GM12892 (cell line): Measurements from ENCODE around the gene ARMC2.

Source experiments
- DNase-seq: peaks from one replicate; pipeline ENCODE4 v3.0.0; 2011; ENCODE audit not compliant: insufficient read length
- FAIRE-seq: peaks from 2 replicates; lab custom pipeline; 2011; peaks lifted over from hg19 to GRCh38; lab: Jason Lieb, UNC
- POLR2A ChIP-seq: IDR thresholded peaks from 2 replicates; pipeline ENCODE4 v1.6.1; 2011; ENCODE audit warnings: low read depth, low read length, control low read depth
- POLR2AphosphoS5 ChIP-seq: IDR thresholded peaks from 2 replicates; pipeline ENCODE4 v1.6.1; 2011; ENCODE audit warnings: low read depth, low read length, control low read depth
- TAF1 ChIP-seq: IDR thresholded peaks from 2 replicates; pipeline ENCODE4 v1.6.1; 2011; ENCODE audit warnings: low read depth, mild to moderate bottlenecking, control low read depth, low read length, borderline replicate concordance

The ARMC2 gene

DNA sequence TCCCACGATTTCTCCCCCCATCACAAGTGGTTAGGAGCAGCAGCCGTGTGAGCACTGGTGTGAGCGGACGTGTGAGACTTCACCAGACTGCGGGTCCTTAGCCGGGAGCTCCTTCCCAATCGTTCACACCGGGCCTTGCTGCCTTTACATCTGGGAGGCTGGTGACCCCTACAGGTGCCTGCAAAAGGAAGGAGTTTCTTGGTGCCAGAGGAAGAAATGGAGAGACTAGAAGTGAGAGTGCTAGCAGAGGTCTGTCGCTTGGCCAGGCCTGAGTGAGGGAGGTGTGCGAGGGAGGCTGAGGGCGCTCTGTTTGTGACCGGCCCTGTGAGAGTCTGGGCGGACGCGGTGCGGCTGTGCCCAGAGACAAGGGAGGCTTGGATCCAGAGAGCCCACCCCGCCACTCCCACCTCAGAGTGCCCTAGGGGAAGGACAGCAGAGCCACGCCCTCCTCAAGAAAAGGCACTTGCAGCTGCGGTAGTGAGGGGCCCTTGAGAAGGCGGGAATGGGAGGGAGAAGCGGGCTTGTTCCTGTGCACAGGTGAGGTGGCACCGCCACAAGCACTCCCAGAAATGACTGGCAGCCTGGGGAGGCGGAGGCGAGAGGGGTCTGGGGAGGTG is 10.0 kb upstream of the ARMC2 start:
- DNase-seq (no peak), FAIRE-seq (no peak)
- TF ChIP-seq TAF1 (no peak), POLR2AphosphoS5 (no peak), POLR2A (no peak)

- DNase-seq (no peak), FAIRE-seq (no peak)
- TF ChIP-seq POLR2A (no peak), TAF1 (no peak)
Measured at GRCh38 chr6:108839083-108839642, 9.1 kb upstream of the ARMC2 start.

DNA sequence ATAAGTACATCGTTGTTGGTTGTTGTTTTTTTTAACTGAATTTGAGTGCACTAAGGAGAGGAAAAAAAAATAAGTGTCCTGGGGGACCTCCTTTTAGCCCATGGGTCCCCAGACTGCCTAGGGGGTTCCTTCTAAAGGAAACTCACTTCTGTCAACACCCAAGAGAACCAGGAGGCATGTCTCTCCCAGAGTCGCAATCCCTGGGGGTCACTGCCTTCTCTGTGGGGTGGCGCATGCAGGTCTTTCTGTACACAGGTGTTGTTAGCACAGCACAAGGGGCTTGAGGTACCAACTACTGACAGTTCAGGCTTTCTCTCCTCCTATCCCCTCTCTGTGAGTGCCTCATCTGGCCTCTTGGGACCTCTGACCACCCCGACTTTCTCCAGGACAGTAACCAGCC is 7.3 kb upstream of the ARMC2 start:
- TF ChIP-seq POLR2A (no peak), TAF1 (no peak), POLR2AphosphoS5 (no peak)
- DNase-seq (no peak), FAIRE-seq (no peak)

GRCh38 chr6:108841377-108841855 is 6.8 kb upstream of the ARMC2 start:
- no peak for DNase-seq
- FAIRE-seq, result no peak
- TF ChIP-seq POLR2A, result no peak
- no peak for TF ChIP-seq POLR2AphosphoS5
- no peak for TF ChIP-seq TAF1

- FAIRE-seq (no peak), DNase-seq (no peak)
Measured at GRCh38 chr6:108844135-108844534, 4.1 kb upstream of the ARMC2 start.

GRCh38 chr6:108845145-108845544 is 3.1 kb upstream of the ARMC2 start:
- FAIRE-seq (no peak), DNase-seq (no peak)
- no peak for TF ChIP-seq POLR2A
- no peak for TF ChIP-seq TAF1
- no peak for TF ChIP-seq POLR2AphosphoS5

More at GRCh38 chr6:108844135-108844534, 4.1 kb upstream of the ARMC2 start:
- TF ChIP-seq POLR2AphosphoS5, result no peak
- TF ChIP-seq TAF1, result no peak
- TF ChIP-seq POLR2A, result no peak

DNA sequence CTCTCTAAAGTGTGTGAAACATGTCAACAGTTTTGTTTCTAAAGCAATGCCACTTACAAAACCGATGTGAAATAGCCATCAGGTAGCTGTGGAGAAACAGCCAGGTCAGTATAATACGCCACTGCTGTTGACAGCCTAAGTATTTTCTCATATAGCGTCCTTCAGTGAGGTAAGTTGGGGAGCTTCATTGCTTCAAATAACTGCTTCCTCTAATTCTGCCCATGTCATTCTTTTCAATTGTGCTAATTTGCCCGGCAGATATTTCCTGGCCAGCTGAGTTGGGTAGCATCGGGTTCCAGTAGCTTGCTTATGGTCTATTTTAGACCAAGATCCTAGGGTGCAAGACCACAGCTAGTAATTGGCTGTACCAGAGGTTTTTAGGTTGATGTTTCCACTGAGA is 2.1 kb upstream of the ARMC2 start:
- FAIRE-seq, result no peak
- no peak for DNase-seq
- TF ChIP-seq POLR2AphosphoS5 (no peak), TAF1 (no peak), POLR2A (no peak)

DNA sequence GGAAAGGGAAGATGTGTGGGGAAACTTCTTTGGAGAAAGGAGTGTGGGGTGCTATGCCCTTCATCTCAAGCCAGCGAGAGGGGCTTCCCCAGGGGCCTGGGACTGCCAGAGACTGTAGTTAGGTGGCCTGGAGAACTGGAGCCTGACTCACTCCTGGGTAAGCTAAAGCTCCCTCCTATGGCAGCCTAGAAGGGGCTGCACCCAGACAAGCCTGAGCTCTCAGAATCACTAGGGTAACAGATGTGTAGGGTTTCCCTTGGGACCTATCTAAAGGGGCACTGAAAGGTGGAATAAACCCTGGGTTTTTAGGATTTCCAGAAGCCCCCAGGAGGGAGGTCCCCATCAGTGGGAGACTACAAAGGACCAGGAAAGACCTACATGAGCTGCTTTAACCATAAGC is 1.6 kb upstream of the ARMC2 start:
- DNase-seq (no peak), FAIRE-seq (no peak)
- no peak for TF ChIP-seq POLR2AphosphoS5
- no peak for TF ChIP-seq TAF1
- TF ChIP-seq POLR2A, result no peak

DNA sequence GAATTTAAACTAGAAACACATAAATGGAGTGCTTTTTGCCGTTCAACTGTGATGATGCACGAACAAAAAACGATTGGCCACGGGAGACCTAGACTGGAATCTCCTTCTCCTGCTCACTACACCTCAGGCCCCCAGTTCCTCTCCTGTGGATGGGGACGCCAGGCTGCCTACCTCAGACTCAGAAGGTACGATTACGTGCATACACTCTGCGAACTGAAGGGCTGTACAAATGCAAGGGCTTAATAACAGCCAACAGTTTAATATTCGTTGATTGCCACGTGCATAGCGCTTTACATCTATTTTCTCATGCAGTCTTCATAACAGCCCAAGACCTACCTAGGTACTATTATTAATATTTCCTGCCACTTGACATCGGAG is 495 bp upstream of the ARMC2 start:
- no peak for FAIRE-seq
- TF ChIP-seq POLR2AphosphoS5, result no peak
- DNase-seq, result no peak

GRCh38 chr6:108850669-108851465 is 2.6 kb downstream of the ARMC2 start:
- TF ChIP-seq POLR2AphosphoS5 (no peak), POLR2A (no peak), TAF1 (no peak)
- DNase-seq, result no peak
- FAIRE-seq, result no peak

GRCh38 chr6:108851756-108852155 is 3.5 kb downstream of the ARMC2 start:
- TF ChIP-seq TAF1, result no peak
- no peak for TF ChIP-seq POLR2AphosphoS5
- TF ChIP-seq POLR2A, result no peak
- DNase-seq (no peak), FAIRE-seq (no peak)

DNA sequence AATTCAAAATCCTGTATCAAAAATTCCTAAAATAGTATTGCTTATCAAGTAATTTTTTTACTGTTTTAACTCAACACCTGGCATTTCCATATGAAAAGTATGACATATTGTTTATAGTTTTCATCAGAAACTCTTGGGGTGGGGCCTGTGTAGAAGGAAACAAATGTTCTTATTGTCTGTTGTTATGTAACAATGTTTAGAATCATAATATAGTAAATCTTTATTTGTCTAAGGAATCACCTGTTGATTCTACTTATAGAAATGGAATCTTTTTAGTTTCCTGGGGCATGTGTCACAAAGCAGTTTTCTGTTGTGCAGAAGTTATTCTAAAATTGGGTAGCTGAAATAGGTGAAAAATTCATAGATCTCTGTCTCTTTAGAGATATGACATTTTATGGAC is 4.9 kb downstream of the ARMC2 start:
- DNase-seq, result no peak
- TF ChIP-seq TAF1 (no peak), POLR2A (no peak), POLR2AphosphoS5 (no peak)
- no peak for FAIRE-seq
